GM12878 (cell line): ENCODE measurements around the gene SAMSN1. TPM values are rescaled to one million over a fixed set of nuclear protein-coding genes. Genes with fewer than 3 reads are reported as not detected.

Experiments used
- ATAC-seq: fragments of 200-7000 bp; cut with Tn5 transposase; 3 replicates; pipeline ENCODE4 v1.9.1; 2020; ENCODE audit warnings: mild to moderate bottlenecking, moderate library complexity
- BruUV-seq: library from RNA; stranded (reverse); fragments of 400-500 nt; replicated peaks from 2 replicates; lab custom pipeline; 2021; lab: Mats Ljungman, UMichigan
- CTCF ChIA-PET: fragments of 300-600 bp; sonication (Branson Sonifier 250); formaldehyde crosslinking; extraction: SDS; loops from one replicate; lab custom pipeline; 2021; ENCODE audit warnings: inconsistent platforms; lab: Yijun Ruan, JAX
- POLR2A ChIA-PET: fragments of 350-600 bp; formaldehyde crosslinking; extraction: SDS; loops from one replicate; lab custom pipeline; 2021; ENCODE audit warnings: inconsistent platforms; lab: Charles Lee
- RAD21 ChIA-PET: fragments of 300-600 bp; sonication (Branson Sonifier 250); formaldehyde crosslinking; loops from one replicate; lab custom pipeline; 2023; ENCODE audit warnings: antibody characterized with exemption; ENCODE audit not compliant: unreplicated experiment; lab: Charles Lee
- SMC1A ChIA-PET: fragments of 300-600 bp; sonication (Branson Sonifier 250); formaldehyde crosslinking; loops from one replicate; lab custom pipeline; 2023; ENCODE audit not compliant: unreplicated experiment, uncharacterized antibody; lab: Charles Lee
- DNase-seq: peaks from one replicate; pipeline ENCODE4 v3.0.0-alpha.2; 2011; ENCODE audit warnings: low read depth, low spot score
- FAIRE-seq: peaks from 3 replicates; lab custom pipeline; 2011; peaks lifted over from hg19 to GRCh38; lab: Jason Lieb, UNC
- H2AFZ ChIP-seq: 2 replicates; pipeline ENCODE4 v1.6.0; 2011; ENCODE audit warnings: low read depth, low read length, control low read depth; ENCODE audit not compliant: control insufficient read depth
- H3K27ac ChIP-seq: 2 replicates; pipeline ENCODE4 v1.5.1; 2011; ENCODE audit warnings: control low read depth; ENCODE audit not compliant: control insufficient read depth, insufficient read depth
- H3K27me3 ChIP-seq, 2 experiments: replicated peaks in 1 of 2; 2 replicates each; pipeline versions ENCODE4 v1.6.0 to v1.6.1; 2011; ENCODE audit warnings: low read length in 1 of 2; ENCODE audit not compliant: control insufficient read depth in 2 of 2, insufficient read depth in 2 of 2
- H3K36me3 ChIP-seq, 2 experiments: 2 replicates each; pipeline ENCODE4 v1.5.1; 2011; ENCODE audit warnings: low read length in 1 of 2; ENCODE audit not compliant: control insufficient read depth in 2 of 2, insufficient read depth in 2 of 2
- H3K4me1 ChIP-seq: 2 replicates; pipeline ENCODE4 v1.6.1; 2011; ENCODE audit warnings: mild to moderate bottlenecking, low read length, moderate library complexity, mixed read lengths; ENCODE audit not compliant: control insufficient read depth, insufficient read depth
- H3K4me2 ChIP-seq: 2 replicates; pipeline ENCODE4 v1.6.0; 2011; ENCODE audit warnings: control low read depth; ENCODE audit not compliant: control insufficient read depth, insufficient read depth
- H3K4me3 ChIP-seq: fragments of 200-600 bp; sonication (generic); 2 replicates; pipeline ENCODE4 v1.5.1; 2016
- H3K79me2 ChIP-seq: 2 replicates; pipeline ENCODE4 v1.6.0; 2011; ENCODE audit warnings: low read length; ENCODE audit not compliant: control insufficient read depth, insufficient read depth
- H3K9ac ChIP-seq: 2 replicates; pipeline ENCODE4 v1.8.0; 2011; ENCODE audit warnings: low read length, control low read depth, mixed read lengths; ENCODE audit not compliant: control insufficient read depth, insufficient read depth
- H3K9me3 ChIP-seq: replicated peaks from 3 replicates; pipeline ENCODE4 v1.5.1; 2011; ENCODE audit warnings: mild to moderate bottlenecking, low read length; ENCODE audit not compliant: control insufficient read depth, insufficient read depth
- H4K20me1 ChIP-seq: 2 replicates; pipeline ENCODE4 v1.6.0; 2011; ENCODE audit not compliant: control insufficient read depth, insufficient read depth
- ATF7 ChIP-seq: fragments of 450-650 bp; IDR thresholded peaks from 2 replicates; pipeline ENCODE4 v1.6.1; 2016; ENCODE audit warnings: low read depth, mild to moderate bottlenecking
- CBX5 ChIP-seq: sonication (generic); IDR thresholded peaks from 2 replicates; pipeline ENCODE4 v1.6.1; 2016; ENCODE audit warnings: low read depth, moderate library complexity, mild to moderate bottlenecking, inconsistent platforms
- CREB1 ChIP-seq: IDR thresholded peaks from 2 replicates; pipeline ENCODE4 v1.6.1; 2012; ENCODE audit warnings: low read depth, mild to moderate bottlenecking, inconsistent platforms
- EP300 ChIP-seq, 2 experiments: fragments of 150-350 bp in 1 of 2; IDR thresholded peaks; 2 replicates each; pipeline ENCODE4 v1.6.1; 2011 to 2012; ENCODE audit warnings: low read depth in 2 of 2, low read length in 2 of 2, borderline replicate concordance in 1 of 2, improper control_type of control experiment in 1 of 2, inconsistent platforms in 1 of 2; ENCODE audit not compliant: control insufficient read depth in 1 of 2
- JUND ChIP-seq: IDR thresholded peaks from 2 replicates; pipeline ENCODE4 v1.6.1; 2012; ENCODE audit warnings: low read depth, mild to moderate bottlenecking, low read length, improper control_type of control experiment, moderate library complexity
- KAT2A ChIP-seq: conservative IDR thresholded peaks from 2 replicates; pipeline ENCODE4 v1.6.1; 2011; ENCODE audit warnings: low read depth, low read length; ENCODE audit not compliant: control insufficient read depth
- NR2C1 ChIP-seq: fragments of 450-650 bp; IDR thresholded peaks from 2 replicates; pipeline ENCODE4 v1.6.1; 2017; ENCODE audit warnings: antibody characterized with exemption, mild to moderate bottlenecking, moderate library complexity
- POU2F2 ChIP-seq: IDR thresholded peaks from 3 replicates; pipeline ENCODE4 v1.6.1; 2011; ENCODE audit warnings: low read depth, mild to moderate bottlenecking, low read length, borderline replicate concordance
- SMAD5 ChIP-seq: IDR thresholded peaks from 2 replicates; pipeline ENCODE4 v1.6.1; 2016; ENCODE audit warnings: antibody characterized with exemption, low read depth
- STAT1 ChIP-seq: fragments of 450-650 bp; conservative IDR thresholded peaks from 2 replicates; pipeline ENCODE4 v1.6.1; 2014; ENCODE audit warnings: antibody characterized with exemption, mild to moderate bottlenecking
- YY1 ChIP-seq: IDR thresholded peaks from 2 replicates; pipeline ENCODE4 v1.6.1; 2011; ENCODE audit warnings: low read depth, mild to moderate bottlenecking, low read length
- ZNF217 ChIP-seq: fragments of 450-650 bp; IDR thresholded peaks from 2 replicates; pipeline ENCODE4 v1.6.1; 2017; ENCODE audit warnings: antibody characterized with exemption, mild to moderate bottlenecking
- WGBS: methylation state at CpG from one replicate; pipeline ENCODE4 v1.1.6; 2016; ENCODE audit warnings: low lambda C conversion rate; ENCODE audit not compliant: insufficient replicate concordance, insufficient coverage; ENCODE audit errors: missing lambda C conversion rate; 5-methylcytosine and 5-hydroxymethylcytosine counted together
- in situ Hi-C: fragments of 300-500 bp; cut with MboI; formaldehyde crosslinking; loops from 9 replicates; pipeline ENCODE4 v1.14.3; 2018; ENCODE audit warnings: mixed read lengths
- intact Hi-C: fragments of 100-400 bp; cut with micrococcal nuclease; formaldehyde crosslinking; loops from one replicate; pipeline ENCODE4 v1.14.2; 2022; ENCODE audit not compliant: unreplicated experiment
- polyA plus RNA-seq, 11 experiments: library from polyadenylated mRNA; depleted of rRNA in 4 of 11; unstranded in 6 of 11; stranded (reverse) in 5 of 11; fragments of >200 nt; fragmentation: Nextera tagmentation in 4 of 11; fragmentation: Illumina TruSeq in 1 of 11; extraction: Ambion mirVana in 4 of 11; extraction: Trizol in 1 of 11; gene quantifications; 1 replicate in 1 of 11; 2 replicates in 10 of 11; pipeline versions ENCODE4 v1.2.1 to v1.2.3, GENCODE V29; 2011 to 2016; ENCODE audit warnings: inconsistent platforms in 2 of 11, missing spikeins in 2 of 11, low read depth in 1 of 11
- total RNA-seq, 4 experiments: library from RNA; depleted of rRNA in 3 of 4; stranded (reverse); fragments of >200 nt in 3 of 4; fragmentation: Illumina TruSeq in 1 of 4; extraction: Trizol in 1 of 4; gene quantifications; 2 replicates each; pipeline versions ENCODE4 v1.2.1 to v1.2.3, GENCODE V29; 2013 to 2021
- TF ChIP-seq, protein P1 (sequence below): IDR thresholded peaks from 2 replicates; pipeline ENCODE4 v1.6.1; 2012; ENCODE audit warnings: mild to moderate bottlenecking, low read depth, low read length
- TF ChIP-seq, protein P2 (sequence below): fragments of 450-650 bp; IDR thresholded peaks from 2 replicates; pipeline ENCODE4 v1.6.1; 2014; ENCODE audit warnings: mild to moderate bottlenecking

SAMSN1 gene
- total and polyA plus RNA-seq, 10 of the 15 experiments (the other 5 are each of a cell fraction or from before 2014, with no cell fraction given) = 23.2 to 102 (median 44.9) TPM

DNA sequence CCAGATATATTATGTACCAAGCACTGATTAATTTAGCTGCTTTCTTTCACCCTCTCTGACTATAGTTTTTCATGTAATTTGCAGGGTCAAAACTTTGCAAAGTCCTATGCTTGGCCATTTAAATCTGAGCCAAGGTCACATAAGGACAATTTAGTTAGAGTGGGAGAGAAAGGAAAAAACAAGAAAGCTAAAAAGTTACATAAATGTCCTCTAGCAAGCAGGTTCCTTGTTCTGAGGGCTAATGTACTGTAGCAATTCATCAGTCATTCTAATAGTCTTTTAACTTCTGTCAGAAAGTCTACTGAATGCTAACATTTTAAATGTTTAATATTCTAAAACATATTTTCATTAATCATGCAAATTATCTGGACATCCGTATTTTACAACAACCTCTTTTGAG, 68.3 kb downstream of the SAMSN1 start:
- no peaks in the 10 kb centered on the region for H3K9me3 ChIP-seq
- TF ChIP-seq CREB1 = no peak
- no peak for TF ChIP-seq POU2F2
- no peak for TF ChIP-seq ZNF217
- no peak for TF ChIP-seq KAT2A
- TF ChIP-seq SMAD5 = no peak
- no peak for TF ChIP-seq EP300 (IDR thresholded peaks at IDR 0.05; ENCODE audit: borderline replicate concordance in 1 of 2, control insufficient read depth in 1 of 2, low read depth in 2 of 2, low read length in 2 of 2)
- no peak for TF ChIP-seq YY1
- TF ChIP-seq, protein P1, sequence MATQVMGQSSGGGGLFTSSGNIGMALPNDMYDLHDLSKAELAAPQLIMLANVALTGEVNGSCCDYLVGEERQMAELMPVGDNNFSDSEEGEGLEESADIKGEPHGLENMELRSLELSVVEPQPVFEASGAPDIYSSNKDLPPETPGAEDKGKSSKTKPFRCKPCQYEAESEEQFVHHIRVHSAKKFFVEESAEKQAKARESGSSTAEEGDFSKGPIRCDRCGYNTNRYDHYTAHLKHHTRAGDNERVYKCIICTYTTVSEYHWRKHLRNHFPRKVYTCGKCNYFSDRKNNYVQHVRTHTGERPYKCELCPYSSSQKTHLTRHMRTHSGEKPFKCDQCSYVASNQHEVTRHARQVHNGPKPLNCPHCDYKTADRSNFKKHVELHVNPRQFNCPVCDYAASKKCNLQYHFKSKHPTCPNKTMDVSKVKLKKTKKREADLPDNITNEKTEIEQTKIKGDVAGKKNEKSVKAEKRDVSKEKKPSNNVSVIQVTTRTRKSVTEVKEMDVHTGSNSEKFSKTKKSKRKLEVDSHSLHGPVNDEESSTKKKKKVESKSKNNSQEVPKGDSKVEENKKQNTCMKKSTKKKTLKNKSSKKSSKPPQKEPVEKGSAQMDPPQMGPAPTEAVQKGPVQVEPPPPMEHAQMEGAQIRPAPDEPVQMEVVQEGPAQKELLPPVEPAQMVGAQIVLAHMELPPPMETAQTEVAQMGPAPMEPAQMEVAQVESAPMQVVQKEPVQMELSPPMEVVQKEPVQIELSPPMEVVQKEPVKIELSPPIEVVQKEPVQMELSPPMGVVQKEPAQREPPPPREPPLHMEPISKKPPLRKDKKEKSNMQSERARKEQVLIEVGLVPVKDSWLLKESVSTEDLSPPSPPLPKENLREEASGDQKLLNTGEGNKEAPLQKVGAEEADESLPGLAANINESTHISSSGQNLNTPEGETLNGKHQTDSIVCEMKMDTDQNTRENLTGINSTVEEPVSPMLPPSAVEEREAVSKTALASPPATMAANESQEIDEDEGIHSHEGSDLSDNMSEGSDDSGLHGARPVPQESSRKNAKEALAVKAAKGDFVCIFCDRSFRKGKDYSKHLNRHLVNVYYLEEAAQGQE = no peak
- TF ChIP-seq, protein P2, sequence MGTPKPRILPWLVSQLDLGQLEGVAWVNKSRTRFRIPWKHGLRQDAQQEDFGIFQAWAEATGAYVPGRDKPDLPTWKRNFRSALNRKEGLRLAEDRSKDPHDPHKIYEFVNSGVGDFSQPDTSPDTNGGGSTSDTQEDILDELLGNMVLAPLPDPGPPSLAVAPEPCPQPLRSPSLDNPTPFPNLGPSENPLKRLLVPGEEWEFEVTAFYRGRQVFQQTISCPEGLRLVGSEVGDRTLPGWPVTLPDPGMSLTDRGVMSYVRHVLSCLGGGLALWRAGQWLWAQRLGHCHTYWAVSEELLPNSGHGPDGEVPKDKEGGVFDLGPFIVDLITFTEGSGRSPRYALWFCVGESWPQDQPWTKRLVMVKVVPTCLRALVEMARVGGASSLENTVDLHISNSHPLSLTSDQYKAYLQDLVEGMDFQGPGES = no peak
- TF ChIP-seq NR2C1 = no peak
- no peak for TF ChIP-seq STAT1
- no peak for TF ChIP-seq JUND
- no peak for TF ChIP-seq CBX5
- TF ChIP-seq ATF7 = no peak
- ChIA-PET POLR2A (interaction anchor here (0.8 kb wide), 1 partner anchor 11 kb away, joined by 3 read pairs; no protein-coding TSS in a partner anchor), RAD21 (no interaction called here), CTCF (interaction anchor here (0.8 to 1.5 kb wide), 2 partner anchors 10 to 23 kb away, joined by 3 to 4 read pairs; no protein-coding TSS in a partner anchor), SMC1A (interaction anchor here (1.1 to 1.5 kb wide), 2 partner anchors 11 to 47 kb away, joined by 3 to 5 read pairs; no protein-coding TSS in a partner anchor)
- intact Hi-C loops = no loop called here
- H3K27me3 ChIP-seq = no peaks in the 10 kb centered on the region
- H3K4me1 ChIP-seq = peaks cover 6% of the 10 kb centered on the region
- no peak overlapping the region for H3K9ac ChIP-seq
- WGBS = 89% methylated on average over 1 of the region's 1 CpG
- no peak overlapping the region for H3K4me3 ChIP-seq
- no peak for DNase-seq
- H3K27ac ChIP-seq = no peak overlapping the region
- FAIRE-seq = no peak
- no peaks in the 10 kb centered on the region for H3K79me2 ChIP-seq
- no peak overlapping the region for H2AFZ ChIP-seq
- in situ Hi-C loops = no loop called here
- no peak for ATAC-seq
- H4K20me1 ChIP-seq = no peaks in the 10 kb centered on the region
- H3K4me2 ChIP-seq = no peak overlapping the region
- H3K36me3 ChIP-seq = no peaks in the 10 kb centered on the region
- BruUV-seq = no TSS peak
